Uterus (tissue), 2 donors: ENCODE data around the gene FNBP1L.

Experiments used
- CTCF ChIP-seq, 4 experiments: fragments of 200-600 bp in 2 of 4; fragments of 450-650 bp in 2 of 4; sonication (generic) in 2 of 4; IDR thresholded peaks; one replicate each; pipeline ENCODE4 v1.5.1; 2016 to 2019; ENCODE audit warnings: antibody characterized with exemption in 4 of 4, mild to moderate bottlenecking in 2 of 4, moderate library complexity in 1 of 4
- POLR2A ChIP-seq, 2 donors: fragments of 450-650 bp; IDR thresholded peaks; one replicate each; pipeline ENCODE4 v1.6.1; 2016; ENCODE audit warnings: antibody characterized with exemption in 2 of 2, mild to moderate bottlenecking in 1 of 2, moderate library complexity in 1 of 2

GRCh38 chr1:93522721-93523120 is 74.8 kb downstream of the FNBP1L start:
- TF ChIP-seq CTCF (IDR thresholded peaks at IDR 0.05) = no peak
- no peak for TF ChIP-seq POLR2A (IDR thresholded peaks at IDR 0.05)
